ENCODE data around the gene NRXN3. TPM values are rescaled to one million over a fixed set of nuclear protein-coding genes. Genes with fewer than 3 reads are reported as not detected.

NRXN3 gene
- total RNA-seq, 2 donors from 2014 or later, result 1.2 to 7.8 TPM

- TF ChIP-seq, protein P1, sequence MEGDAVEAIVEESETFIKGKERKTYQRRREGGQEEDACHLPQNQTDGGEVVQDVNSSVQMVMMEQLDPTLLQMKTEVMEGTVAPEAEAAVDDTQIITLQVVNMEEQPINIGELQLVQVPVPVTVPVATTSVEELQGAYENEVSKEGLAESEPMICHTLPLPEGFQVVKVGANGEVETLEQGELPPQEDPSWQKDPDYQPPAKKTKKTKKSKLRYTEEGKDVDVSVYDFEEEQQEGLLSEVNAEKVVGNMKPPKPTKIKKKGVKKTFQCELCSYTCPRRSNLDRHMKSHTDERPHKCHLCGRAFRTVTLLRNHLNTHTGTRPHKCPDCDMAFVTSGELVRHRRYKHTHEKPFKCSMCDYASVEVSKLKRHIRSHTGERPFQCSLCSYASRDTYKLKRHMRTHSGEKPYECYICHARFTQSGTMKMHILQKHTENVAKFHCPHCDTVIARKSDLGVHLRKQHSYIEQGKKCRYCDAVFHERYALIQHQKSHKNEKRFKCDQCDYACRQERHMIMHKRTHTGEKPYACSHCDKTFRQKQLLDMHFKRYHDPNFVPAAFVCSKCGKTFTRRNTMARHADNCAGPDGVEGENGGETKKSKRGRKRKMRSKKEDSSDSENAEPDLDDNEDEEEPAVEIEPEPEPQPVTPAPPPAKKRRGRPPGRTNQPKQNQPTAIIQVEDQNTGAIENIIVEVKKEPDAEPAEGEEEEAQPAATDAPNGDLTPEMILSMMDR (IDR thresholded peaks at IDR 0.05), result no peak
- no peaks in the 10 kb centered on the region for H3K4me1 ChIP-seq
- H3K27me3 ChIP-seq, result no peaks in the 10 kb centered on the region
- H3K9ac ChIP-seq (ENCODE audit: low read depth in 2 of 2, low read length in 2 of 2), result no peak overlapping the region
- DNase-seq, result no peak
- no peaks in the 10 kb centered on the region for H3K36me3 ChIP-seq
- no peak overlapping the region for H3K27ac ChIP-seq
- no peak overlapping the region for H3K4me3 ChIP-seq
- no peaks in the 10 kb centered on the region for H3K9me3 ChIP-seq
- intact Hi-C loops (cut with DNase I), result no loop called here
Measured at GRCh38 chr14:78986989-78987388, 816.8 kb downstream of the NRXN3 start.

- Histone ChIP-seq H3K9ac (ENCODE audit: low read depth in 2 of 2, low read length in 2 of 2) (no peak overlapping the region), H3K36me3 (no peaks in the 10 kb centered on the region), H3K9me3 (no peaks in the 10 kb centered on the region), H3K27ac (no peak overlapping the region), H3K4me1 (no peaks in the 10 kb centered on the region), H3K4me3 (no peak overlapping the region), H3K27me3 (no peaks in the 10 kb centered on the region)
- intact Hi-C loops (cut with DNase I), result no loop called here
- TF ChIP-seq, protein P1 (IDR thresholded peaks at IDR 0.05), result no peak
- no peak for DNase-seq
Measured at GRCh38 chr14:78989221-78989620, 819.0 kb downstream of the NRXN3 start.

DNA sequence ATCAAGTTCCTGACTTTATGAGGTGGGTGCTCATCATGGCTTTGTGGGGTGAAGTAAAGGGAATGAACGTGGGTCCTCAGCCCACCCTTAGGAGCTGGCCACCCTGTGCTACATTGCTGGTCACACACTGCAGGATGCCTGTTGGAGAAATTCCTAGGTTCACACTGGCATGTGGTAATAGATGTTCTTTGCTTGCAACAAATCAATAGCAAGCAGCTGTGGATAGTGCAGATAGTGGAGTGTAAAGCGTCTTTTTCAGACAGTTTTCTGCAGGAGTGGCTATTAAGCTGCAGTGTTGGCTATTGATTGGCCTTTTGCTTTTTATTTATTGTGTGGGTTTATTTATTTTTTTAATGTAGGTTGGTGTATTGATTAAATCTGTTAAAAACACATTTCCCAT is 822.7 kb downstream of the NRXN3 start:
- H3K36me3 ChIP-seq, result no peaks in the 10 kb centered on the region

GRCh38 chr14:78997811-78998210 is 827.6 kb downstream of the NRXN3 start:
- no peak for DNase-seq
- H3K36me3 ChIP-seq, result no peaks in the 10 kb centered on the region
- no peaks in the 10 kb centered on the region for H3K27me3 ChIP-seq
- no peak overlapping the region for H3K27ac ChIP-seq
- no peaks in the 10 kb centered on the region for H3K9me3 ChIP-seq
- intact Hi-C loops (cut with DNase I), result no loop called here
- TF ChIP-seq, protein P1 (IDR thresholded peaks at IDR 0.05), result no peak
- H3K4me3 ChIP-seq, result no peak overlapping the region
- H3K4me1 ChIP-seq, result no peaks in the 10 kb centered on the region
- no peak overlapping the region for H3K9ac ChIP-seq (ENCODE audit: low read depth in 2 of 2, low read length in 2 of 2)

More for the DNA sequence above, 822.7 kb downstream of the NRXN3 start:
- intact Hi-C loops (cut with DNase I), result no loop called here
- Histone ChIP-seq H3K4me1 (no peaks in the 10 kb centered on the region), H3K9me3 (no peaks in the 10 kb centered on the region), H3K4me3 (no peak overlapping the region), H3K27ac (no peak overlapping the region), H3K27me3 (no peaks in the 10 kb centered on the region), H3K9ac (ENCODE audit: low read depth in 2 of 2, low read length in 2 of 2) (no peak overlapping the region)
- TF ChIP-seq, protein P1 (IDR thresholded peaks at IDR 0.05), result no peak
- DNase-seq, result no peak

DNA sequence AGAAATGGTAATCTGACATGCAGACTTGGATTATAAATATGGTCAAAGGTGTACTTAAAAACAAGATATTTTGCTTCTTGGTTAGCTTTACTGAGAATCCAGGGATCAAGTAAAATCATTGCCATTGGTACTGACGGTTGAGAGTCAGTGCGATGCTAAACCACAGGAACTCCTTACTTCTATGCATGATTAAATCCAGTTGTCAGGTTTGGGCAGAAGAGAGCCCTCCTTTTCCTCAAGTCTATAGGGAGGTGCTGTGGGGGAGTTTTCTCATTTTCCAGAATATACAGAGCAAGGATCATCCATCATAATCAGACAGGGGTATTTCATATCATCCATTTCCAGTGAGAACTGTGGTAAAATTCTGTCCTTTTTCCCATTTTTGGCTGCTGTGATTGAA is 839.1 kb downstream of the NRXN3 start:
- Histone ChIP-seq H3K4me3 (no peak overlapping the region), H3K27me3 (no peaks in the 10 kb centered on the region), H3K4me1 (no peaks in the 10 kb centered on the region), H3K36me3 (no peaks in the 10 kb centered on the region), H3K27ac (no peak overlapping the region), H3K9me3 (no peaks in the 10 kb centered on the region), H3K9ac (ENCODE audit: low read depth in 2 of 2, low read length in 2 of 2) (no peak overlapping the region)
- intact Hi-C loops (cut with DNase I), result no loop called here
- TF ChIP-seq, protein P1 (IDR thresholded peaks at IDR 0.05), result no peak
- DNase-seq, result no peak

All from colonic mucosa (tissue), 4 donors.